CD14-positive monocyte (primary cell): ENCODE results near the gene MRPL54. TPM values are rescaled to one million over a fixed set of nuclear protein-coding genes. Genes with fewer than 3 reads are reported as not detected.

Experiments used
- DNase-seq, 3 donors: peaks; one replicate each; pipeline ENCODE4 v3.0.0-alpha.2; 2011 to 2022
- H2AFZ ChIP-seq: 2 replicates; pipeline ENCODE4 v1.6.0; 2012; ENCODE audit warnings: mild to moderate bottlenecking, low read depth, low read length, inconsistent platforms; ENCODE audit not compliant: insufficient read depth, poor library complexity, severe bottlenecking
- H3K27ac ChIP-seq, 2 donors: 1 replicate in 1 of 2; 2 replicates in 1 of 2; pipeline ENCODE4 v1.5.1; 2012 to 2013; ENCODE audit warnings: low read length in 2 of 2, control low read depth in 1 of 2, inconsistent platforms in 1 of 2, low read depth in 1 of 2, mild to moderate bottlenecking in 1 of 2
- H3K27me3 ChIP-seq, 2 donors: one replicate each; pipeline versions ENCODE4 v1.6.0 to v1.6.1; 2011 to 2013; ENCODE audit warnings: low read length in 2 of 2; ENCODE audit not compliant: control insufficient read depth in 2 of 2, insufficient read depth in 2 of 2
- H3K36me3 ChIP-seq, 2 donors: replicated peaks in 1 of 2; 1 replicate in 1 of 2; 2 replicates in 1 of 2; pipeline versions ENCODE4 v1.5.1 to v1.6.1; 2012 to 2013; ENCODE audit warnings: low read length in 2 of 2, control low read depth in 1 of 2, inconsistent platforms in 1 of 2, mild to moderate bottlenecking in 1 of 2; ENCODE audit not compliant: insufficient read depth in 2 of 2, control insufficient read depth in 1 of 2
- H3K4me1 ChIP-seq, 2 donors: 1 replicate in 1 of 2; 2 replicates in 1 of 2; pipeline versions ENCODE4 v1.5.1 to v1.6.1; 2012 to 2013; ENCODE audit warnings: low read length in 2 of 2, control low read depth in 1 of 2, inconsistent platforms in 1 of 2, mild to moderate bottlenecking in 1 of 2, moderate library complexity in 1 of 2; ENCODE audit not compliant: insufficient read depth in 2 of 2, control insufficient read depth in 1 of 2
- H3K4me2 ChIP-seq: replicated peaks from 2 replicates; pipeline ENCODE3; 2012; ENCODE audit warnings: low read length, moderate library complexity, mild to moderate bottlenecking; ENCODE audit not compliant: poor library complexity, severe bottlenecking; ENCODE audit errors: extremely low read depth
- H3K4me3 ChIP-seq, 3 experiments: fragments of 200-600 bp in 1 of 3; sonication (generic) in 1 of 3; replicated peaks in 1 of 3; 1 replicate in 2 of 3; 2 replicates in 1 of 3; pipeline ENCODE4 v1.5.1; 2011 to 2013; ENCODE audit warnings: low read length in 3 of 3, mild to moderate bottlenecking in 3 of 3, control low read depth in 2 of 3, low read depth in 2 of 3, inconsistent platforms in 1 of 3, moderate library complexity in 1 of 3
- H3K79me2 ChIP-seq: 2 replicates; pipeline ENCODE4 v1.6.0; 2012; ENCODE audit warnings: mild to moderate bottlenecking, control low read depth, inconsistent platforms, low read length, moderate library complexity; ENCODE audit not compliant: insufficient read depth
- H3K9ac ChIP-seq: 2 replicates; pipeline ENCODE4 v1.6.0; 2017; ENCODE audit warnings: low read length, mild to moderate bottlenecking; ENCODE audit not compliant: insufficient read depth, poor library complexity, severe bottlenecking
- H3K9me3 ChIP-seq, 2 donors: replicated peaks in 1 of 2; 1 replicate in 1 of 2; 2 replicates in 1 of 2; pipeline versions ENCODE4 v1.5.1 to v1.6.1; 2012 to 2013; ENCODE audit warnings: low read length in 2 of 2, control low read depth in 1 of 2; ENCODE audit not compliant: control insufficient read depth in 1 of 2, insufficient read depth in 1 of 2
- H4K20me1 ChIP-seq: 2 replicates; pipeline ENCODE4 v1.6.0; 2012; ENCODE audit warnings: mild to moderate bottlenecking, low read length, control low read depth, moderate library complexity; ENCODE audit not compliant: insufficient read depth
- H3K27ac Mint-ChIP-seq, 7 donors: one replicate each; pipeline ENCODE4 v1.8.0; 2020; ENCODE audit warnings: mild to moderate bottlenecking in 7 of 7, mixed read lengths in 7 of 7, moderate library complexity in 6 of 7, inconsistent platforms in 2 of 7
- H3K27me3 Mint-ChIP-seq, 3 donors: one replicate each; pipeline ENCODE4 v1.8.0; 2021 to 2022; ENCODE audit warnings: low read depth in 3 of 3, mild to moderate bottlenecking in 3 of 3, mixed read lengths in 3 of 3, moderate library complexity in 3 of 3, inconsistent platforms in 1 of 3
- H3K36me3 Mint-ChIP-seq, 2 donors: one replicate each; pipeline ENCODE4 v1.8.0; 2020; ENCODE audit warnings: mixed read lengths in 2 of 2, inconsistent platforms in 1 of 2, mild to moderate bottlenecking in 1 of 2
- H3K4me1 Mint-ChIP-seq: one replicate; pipeline ENCODE4 v1.8.0; 2020; ENCODE audit warnings: mild to moderate bottlenecking, mixed read lengths
- H3K4me3 Mint-ChIP-seq, 2 donors: one replicate each; pipeline ENCODE4 v1.8.0; 2020; ENCODE audit warnings: mild to moderate bottlenecking in 2 of 2, mixed read lengths in 2 of 2, moderate library complexity in 1 of 2
- H3K9me3 Mint-ChIP-seq, 7 donors: one replicate each; pipeline ENCODE4 v1.8.0; 2020 to 2022; ENCODE audit warnings: mixed read lengths in 7 of 7, mild to moderate bottlenecking in 6 of 7, moderate library complexity in 6 of 7, inconsistent platforms in 2 of 7
- WGBS: methylation state at CpG from one replicate; pipeline ENCODE4 v1.1.5; 2013; ENCODE audit warnings: missing lambda C conversion rate; ENCODE audit not compliant: insufficient coverage; 5-methylcytosine and 5-hydroxymethylcytosine counted together
- intact Hi-C, 2 donors: fragments of 100-400 bp; cut with micrococcal nuclease; formaldehyde crosslinking; loops; one replicate each; pipeline versions ENCODE4 v1.15.0 to v1.15.1; 2023
- polyA plus RNA-seq, 3 donors: library from polyadenylated mRNA; depleted of rRNA in 1 of 3; unstranded in 2 of 3; stranded (reverse) in 1 of 3; fragments of 300-500 nt in 2 of 3; fragments of >200 nt in 1 of 3; fragmentation: Illumina TruSeq in 2 of 3; gene quantifications; 1 replicate in 2 of 3; 2 replicates in 1 of 3; pipeline ENCODE4 v1.2.3, GENCODE V29; 2012 to 2021
- TF ChIP-seq, protein P1 (sequence below): fragments of 200-600 bp; IDR thresholded peaks from one replicate; pipeline ENCODE4 v1.8.0; 2022; ENCODE audit warnings: antibody characterized with exemption, mild to moderate bottlenecking

The MRPL54 gene
- polyA plus RNA-seq, 3 donors: 39.9 to 133 (median 115) TPM

GRCh38 chr19:3740431-3740830 lies 22.1 kb upstream of the MRPL54 start:
- Histone ChIP-seq H3K27me3 (no peaks in the 10 kb centered on the region), H3K4me2 (no peak overlapping the region), H3K27ac (no peak overlapping the region), H3K9ac (no peak overlapping the region), H4K20me1 (no peaks in the 10 kb centered on the region), H3K9me3 (no peaks in the 10 kb centered on the region), H2AFZ (no peak overlapping the region), H3K79me2 (no peaks in the 10 kb centered on the region), H3K36me3 (no peaks in the 10 kb centered on the region), H3K4me3 (no peak overlapping the region), H3K4me1 (no peaks in the 10 kb centered on the region)
- DNase-seq: no peak
- WGBS: 94% methylated on average over 18 of the region's 24 CpGs
- Mint-ChIP-seq H3K4me1 (no peaks in the 10 kb centered on the region), H3K27me3 (peaks cover 4 to 6% (median 5%) of the 10 kb centered on the region in 3 donors), H3K4me3 (no peak overlapping the region), H3K27ac (no peak overlapping the region), H3K9me3 (peaks cover 0 to 3% (median 0%) of the 10 kb centered on the region in 7 donors), H3K36me3 (no peaks in the 10 kb centered on the region)
- intact Hi-C loops: no loop called here
- TF ChIP-seq, protein P1, sequence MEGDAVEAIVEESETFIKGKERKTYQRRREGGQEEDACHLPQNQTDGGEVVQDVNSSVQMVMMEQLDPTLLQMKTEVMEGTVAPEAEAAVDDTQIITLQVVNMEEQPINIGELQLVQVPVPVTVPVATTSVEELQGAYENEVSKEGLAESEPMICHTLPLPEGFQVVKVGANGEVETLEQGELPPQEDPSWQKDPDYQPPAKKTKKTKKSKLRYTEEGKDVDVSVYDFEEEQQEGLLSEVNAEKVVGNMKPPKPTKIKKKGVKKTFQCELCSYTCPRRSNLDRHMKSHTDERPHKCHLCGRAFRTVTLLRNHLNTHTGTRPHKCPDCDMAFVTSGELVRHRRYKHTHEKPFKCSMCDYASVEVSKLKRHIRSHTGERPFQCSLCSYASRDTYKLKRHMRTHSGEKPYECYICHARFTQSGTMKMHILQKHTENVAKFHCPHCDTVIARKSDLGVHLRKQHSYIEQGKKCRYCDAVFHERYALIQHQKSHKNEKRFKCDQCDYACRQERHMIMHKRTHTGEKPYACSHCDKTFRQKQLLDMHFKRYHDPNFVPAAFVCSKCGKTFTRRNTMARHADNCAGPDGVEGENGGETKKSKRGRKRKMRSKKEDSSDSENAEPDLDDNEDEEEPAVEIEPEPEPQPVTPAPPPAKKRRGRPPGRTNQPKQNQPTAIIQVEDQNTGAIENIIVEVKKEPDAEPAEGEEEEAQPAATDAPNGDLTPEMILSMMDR: no peak

GRCh38 chr19:3743486-3743885 lies 19.0 kb upstream of the MRPL54 start:
- no peaks in the 10 kb centered on the region for H3K4me1 Mint-ChIP-seq
- WGBS: 100% methylated on average over 2 of the region's 2 CpGs
- no peaks in the 10 kb centered on the region for H3K4me1 ChIP-seq
- no peaks in the 10 kb centered on the region for H3K36me3 ChIP-seq
- no peaks in the 10 kb centered on the region for H3K79me2 ChIP-seq
- no peaks in the 10 kb centered on the region for H3K36me3 Mint-ChIP-seq
- H3K4me3 Mint-ChIP-seq: no peak overlapping the region
- H3K27me3 ChIP-seq: no peaks in the 10 kb centered on the region
- DNase-seq: peak in 1 of 3 donors; percentile 4
- H3K4me2 ChIP-seq: no peak overlapping the region
- TF ChIP-seq, protein P1: no peak
- H3K27ac Mint-ChIP-seq: no peak overlapping the region
- H3K9ac ChIP-seq: no peak overlapping the region
- H3K9me3 Mint-ChIP-seq: peaks cover 0 to 3% (median 0%) of the 10 kb centered on the region in 7 donors
- H2AFZ ChIP-seq: no peak overlapping the region
- no peaks in the 10 kb centered on the region for H4K20me1 ChIP-seq
- no peak overlapping the region for H3K27ac ChIP-seq
- peaks cover 0 to 5% (median 1%) of the 10 kb centered on the region in 3 donors for H3K27me3 Mint-ChIP-seq
- no peak overlapping the region for H3K4me3 ChIP-seq
- intact Hi-C loops: no loop called here
- no peaks in the 10 kb centered on the region for H3K9me3 ChIP-seq
